Stomach (tissue), 9 donors: ENCODE data around the gene STMN3. TPM values are rescaled to one million over a fixed set of nuclear protein-coding genes. Genes with fewer than 3 reads are reported as not detected.

Source experiments
- DNase-seq, 2 donors: peaks; one replicate each; pipeline versions ENCODE4 v3.0.0 to v3.0.0-alpha.2; 2013 to 2019
- H3K27ac ChIP-seq, 5 donors: fragments of 200-600 bp in 4 of 5; sonication (generic) in 4 of 5; one replicate each; pipeline ENCODE4 v1.5.1; 2013 to 2019; ENCODE audit warnings: mild to moderate bottlenecking in 1 of 5, moderate library complexity in 1 of 5
- H3K27me3 ChIP-seq, 3 donors: fragments of 200-600 bp; sonication (generic); one replicate each; pipeline ENCODE4 v1.5.1; 2017 to 2019; ENCODE audit warnings: mixed run types in 1 of 3
- H3K36me3 ChIP-seq, 4 donors: fragments of 200-600 bp; sonication (generic); 1 replicate in 3 of 4; 2 replicates in 1 of 4; pipeline ENCODE4 v1.5.1; 2016 to 2019
- H3K4me1 ChIP-seq, 4 donors: fragments of 200-600 bp; sonication (generic); one replicate each; pipeline ENCODE4 v1.5.1; 2016 to 2019
- H3K4me3 ChIP-seq, 4 donors: fragments of 200-600 bp; sonication (generic) in 3 of 4; one replicate each; pipeline ENCODE4 v1.5.1; 2016 to 2019; ENCODE audit warnings: mild to moderate bottlenecking in 1 of 4
- H3K9me3 ChIP-seq, 4 donors: fragments of 200-600 bp; sonication (generic); one replicate each; pipeline ENCODE4 v1.5.1; 2016 to 2019
- EP300 ChIP-seq: sonication (generic); formaldehyde crosslinking; IDR thresholded peaks from one replicate; pipeline ENCODE4 v1.6.1; 2017; ENCODE audit warnings: antibody characterized with exemption
- POLR2A ChIP-seq, 4 donors: fragments of 450-650 bp; IDR thresholded peaks; one replicate each; pipeline ENCODE4 v1.6.1; 2016; ENCODE audit warnings: antibody characterized with exemption in 4 of 4, control low read depth in 2 of 4, mild to moderate bottlenecking in 1 of 4, moderate library complexity in 1 of 4
- POLR2AphosphoS5 ChIP-seq, 3 donors: sonication (generic); formaldehyde crosslinking; IDR thresholded peaks; one replicate each; pipeline ENCODE4 v1.6.1; 2016; ENCODE audit warnings: antibody characterized with exemption in 3 of 3
- WGBS, 5 donors: extraction: QIAGEN DNeasy Blood & Tissue Kit in 3 of 5; methylation state at CpG; one replicate each; pipeline versions ENCODE4 v1.1.5 to v1.1.7; 2013 to 2018; 5-methylcytosine and 5-hydroxymethylcytosine counted together
- intact Hi-C: fragments of 100-400 bp; cut with DNase I; formaldehyde crosslinking; loops from one replicate; pipeline ENCODE4 v1.15.1; 2023; ENCODE audit warnings: low total_unique reads
- polyA plus RNA-seq, 3 donors: library from polyadenylated mRNA; stranded (reverse); fragments of 200-250 nt; gene quantifications; one replicate each; pipeline ENCODE4 v1.2.3, GENCODE V29; 2013
- total RNA-seq, 5 donors: library from RNA; depleted of rRNA; stranded (reverse); fragments of >200 nt; gene quantifications; one replicate each; pipeline versions ENCODE4 v1.1.0 to v1.2.3, GENCODE V29; 2014 to 2016
- TF ChIP-seq, protein P1 (sequence below), 7 experiments: fragments of 450-650 bp in 4 of 7; fragments of 200-600 bp in 3 of 7; sonication (generic) in 3 of 7; IDR thresholded peaks; one replicate each; pipeline ENCODE4 v1.5.1; 2016 to 2019; ENCODE audit warnings: antibody characterized with exemption in 7 of 7, control low read depth in 2 of 7, mild to moderate bottlenecking in 1 of 7
- donor health status: healthy with polysubstance abuse.
- donor health status: Bipolar disorder and iron deficiency.
- donor health status: healthy.

Gene STMN3
- total and polyA plus RNA-seq, 8 donors: 0.87 to 14.8 (median 12.0) TPM

GRCh38 chr20:63663332-63664066, 10.3 kb upstream of the STMN3 start:
- intact Hi-C loops: no loop called here
- 89 to 95% (median 94%) methylated on average over 5 to 26 of the region's 26 CpGs for WGBS, 5 donors
- no peak overlapping the region for H3K27ac ChIP-seq
- no peak overlapping the region for H3K4me3 ChIP-seq
- no peaks in the 10 kb centered on the region for H3K27me3 ChIP-seq
- DNase-seq: no peak
- H3K4me1 ChIP-seq: peaks cover 10 to 30% (median 15%) of the 10 kb centered on the region in 4 donors
- TF ChIP-seq, protein P1, sequence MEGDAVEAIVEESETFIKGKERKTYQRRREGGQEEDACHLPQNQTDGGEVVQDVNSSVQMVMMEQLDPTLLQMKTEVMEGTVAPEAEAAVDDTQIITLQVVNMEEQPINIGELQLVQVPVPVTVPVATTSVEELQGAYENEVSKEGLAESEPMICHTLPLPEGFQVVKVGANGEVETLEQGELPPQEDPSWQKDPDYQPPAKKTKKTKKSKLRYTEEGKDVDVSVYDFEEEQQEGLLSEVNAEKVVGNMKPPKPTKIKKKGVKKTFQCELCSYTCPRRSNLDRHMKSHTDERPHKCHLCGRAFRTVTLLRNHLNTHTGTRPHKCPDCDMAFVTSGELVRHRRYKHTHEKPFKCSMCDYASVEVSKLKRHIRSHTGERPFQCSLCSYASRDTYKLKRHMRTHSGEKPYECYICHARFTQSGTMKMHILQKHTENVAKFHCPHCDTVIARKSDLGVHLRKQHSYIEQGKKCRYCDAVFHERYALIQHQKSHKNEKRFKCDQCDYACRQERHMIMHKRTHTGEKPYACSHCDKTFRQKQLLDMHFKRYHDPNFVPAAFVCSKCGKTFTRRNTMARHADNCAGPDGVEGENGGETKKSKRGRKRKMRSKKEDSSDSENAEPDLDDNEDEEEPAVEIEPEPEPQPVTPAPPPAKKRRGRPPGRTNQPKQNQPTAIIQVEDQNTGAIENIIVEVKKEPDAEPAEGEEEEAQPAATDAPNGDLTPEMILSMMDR (IDR thresholded peaks at IDR 0.05): no peak
- no peak for TF ChIP-seq POLR2AphosphoS5 (IDR thresholded peaks at IDR 0.05)
- TF ChIP-seq POLR2A (IDR thresholded peaks at IDR 0.05): no peak
- no peak for TF ChIP-seq EP300
- no peaks in the 10 kb centered on the region for H3K9me3 ChIP-seq
- peaks cover 49 to 85% (median 78%) of the 10 kb centered on the region in 4 donors for H3K36me3 ChIP-seq

DNA sequence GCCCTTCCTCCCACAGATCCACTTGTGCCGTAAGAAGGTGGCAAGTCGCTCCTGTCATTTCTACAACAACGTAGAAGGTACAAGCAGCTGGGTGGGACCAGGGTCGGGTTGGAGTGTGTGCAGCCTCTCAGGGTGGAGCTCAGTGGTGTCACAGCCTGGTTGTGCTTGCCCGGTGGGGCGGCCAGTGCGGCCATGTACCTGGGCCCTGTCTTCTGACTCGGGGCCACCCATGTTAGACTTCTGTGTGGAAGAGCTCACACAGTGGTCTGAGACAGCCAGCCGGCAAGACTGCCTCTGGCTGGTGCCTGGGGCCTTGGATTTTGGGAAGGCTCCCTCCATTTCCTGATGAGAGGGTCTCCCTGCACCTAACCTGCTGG, 9.6 kb upstream of the STMN3 start:
- 91 to 96% (median 94%) methylated on average over 4 to 9 of the region's 9 CpGs for WGBS, 5 donors
- intact Hi-C loops: no loop called here

GRCh38 chr20:63661959-63662812, 9.0 kb upstream of the STMN3 start:
- DNase-seq: no peak
- Histone ChIP-seq H3K4me1 (peaks cover 15 to 39% (median 24%) of the 10 kb centered on the region in 4 donors), H3K9me3 (no peaks in the 10 kb centered on the region), H3K4me3 (no peak overlapping the region), H3K27ac (no peak overlapping the region), H3K27me3 (no peaks in the 10 kb centered on the region), H3K36me3 (peaks cover 37 to 72% (median 65%) of the 10 kb centered on the region in 4 donors)
- intact Hi-C loops: no loop called here
- WGBS, 5 donors: 92 to 96% (median 94%) methylated on average over 23 to 33 of the region's 33 CpGs
- no peak for TF ChIP-seq EP300
- TF ChIP-seq POLR2A (IDR thresholded peaks at IDR 0.05): no peak
- TF ChIP-seq POLR2AphosphoS5 (IDR thresholded peaks at IDR 0.05): no peak
- TF ChIP-seq, protein P1 (IDR thresholded peaks at IDR 0.05): no peak

More for the DNA sequence above, 9.6 kb upstream of the STMN3 start:
- no peak for DNase-seq
- H3K36me3 ChIP-seq: peaks cover 43 to 78% (median 71%) of the 10 kb centered on the region in 4 donors
- peaks cover 11 to 33% (median 18%) of the 10 kb centered on the region in 4 donors for H3K4me1 ChIP-seq
- no peak overlapping the region for H3K4me3 ChIP-seq
- H3K9me3 ChIP-seq: no peaks in the 10 kb centered on the region
- no peaks in the 10 kb centered on the region for H3K27me3 ChIP-seq
- H3K27ac ChIP-seq: no peak overlapping the region
- TF ChIP-seq POLR2AphosphoS5 (IDR thresholded peaks at IDR 0.05) (no peak), POLR2A (IDR thresholded peaks at IDR 0.05) (no peak), EP300 (no peak)
- TF ChIP-seq, protein P1 (IDR thresholded peaks at IDR 0.05): no peak

- Histone ChIP-seq H3K4me3 (no peak overlapping the region), H3K27ac (no peak overlapping the region), H3K27me3 (no peaks in the 10 kb centered on the region), H3K4me1 (peaks cover 15 to 42% (median 27%) of the 10 kb centered on the region in 4 donors), H3K36me3 (peaks cover 31 to 61% (median 57%) of the 10 kb centered on the region in 4 donors), H3K9me3 (no peaks in the 10 kb centered on the region)
- TF ChIP-seq POLR2A (IDR thresholded peaks at IDR 0.05) (no peak), POLR2AphosphoS5 (IDR thresholded peaks at IDR 0.05) (no peak), EP300 (no peak)
- TF ChIP-seq, protein P1 (IDR thresholded peaks at IDR 0.05): no peak
- WGBS, 5 donors: 92 to 97% (median 95%) methylated on average over 13 to 22 of the region's 22 CpGs
- intact Hi-C loops: no loop called here
- DNase-seq: no peak
Measured at GRCh38 chr20:63661108-63661507, 7.9 kb upstream of the STMN3 start.
